ENCODE results near the gene GCLM.

- TF ChIP-seq EZH2phosphoT487 (IDR thresholded peaks at IDR 0.05; ENCODE audit: borderline replicate concordance, low read length) = no peak
- TF ChIP-seq CTCF (conservative IDR thresholded peaks at IDR 0.05; ENCODE audit: low read depth, low read length) = no peak
Observed at GRCh38 chr1:93846992-93847810, 62.0 kb downstream of the GCLM start.
